Fibroblast of lung (primary cell): ENCODE results near the gene SELENOK. TPM values are rescaled to one million over a fixed set of nuclear protein-coding genes. Genes with fewer than 3 reads are reported as not detected.

Source experiments
- DNase-seq, 2 donors: peaks; one replicate each; pipeline versions ENCODE4 v3.0.0 to v3.0.0-alpha.2; 2010; ENCODE audit warnings: low read depth in 2 of 2
- H2AFZ ChIP-seq: 2 replicates; pipeline ENCODE4 v1.5.1; 2012; ENCODE audit warnings: low read length, control low read depth, inconsistent platforms
- H3K27ac ChIP-seq: 2 replicates; pipeline ENCODE4 v1.5.1; 2011; ENCODE audit warnings: low read length, control low read depth; ENCODE audit not compliant: insufficient read depth
- H3K27me3 ChIP-seq: 2 replicates; pipeline ENCODE4 v1.5.1; 2011; ENCODE audit warnings: mild to moderate bottlenecking, low read length; ENCODE audit not compliant: control insufficient read depth, insufficient read depth
- H3K36me3 ChIP-seq: 2 replicates; pipeline ENCODE4 v1.5.1; 2011; ENCODE audit warnings: low read length; ENCODE audit not compliant: control insufficient read depth, insufficient read depth
- H3K4me1 ChIP-seq: 2 replicates; pipeline ENCODE4 v1.5.1; 2011; ENCODE audit warnings: low read length; ENCODE audit not compliant: control insufficient read depth, insufficient read depth; ENCODE audit errors: extremely low read depth
- H3K4me2 ChIP-seq: 2 replicates; pipeline ENCODE4 v1.5.1; 2011; ENCODE audit warnings: low read length, control low read depth; ENCODE audit not compliant: insufficient read depth; ENCODE audit errors: extremely low read depth
- H3K4me3 ChIP-seq, 4 experiments: fragments of 200-600 bp in 1 of 4; sonication (generic) in 1 of 4; replicated peaks in 1 of 4; 2 replicates each; pipeline ENCODE4 v1.5.1; 2011 to 2016; ENCODE audit warnings: low read length in 4 of 4, low read depth in 3 of 4, mild to moderate bottlenecking in 3 of 4, control low read depth in 2 of 4, inconsistent platforms in 1 of 4, mixed read lengths in 1 of 4; ENCODE audit not compliant: insufficient read depth in 1 of 4; ENCODE audit errors: control extremely low read depth in 1 of 4
- H3K79me2 ChIP-seq: 2 replicates; pipeline ENCODE4 v1.5.1; 2012; ENCODE audit warnings: mild to moderate bottlenecking, low read length, inconsistent platforms; ENCODE audit not compliant: control insufficient read depth, insufficient read depth
- H3K9ac ChIP-seq: 2 replicates; pipeline ENCODE4 v1.5.1; 2011; ENCODE audit warnings: mild to moderate bottlenecking, low read length, control low read depth; ENCODE audit not compliant: insufficient read depth
- H3K9me3 ChIP-seq: 2 replicates; pipeline ENCODE4 v1.5.1; 2012; ENCODE audit warnings: low read depth, low read length; ENCODE audit not compliant: control insufficient read depth, insufficient read depth
- H4K20me1 ChIP-seq: 2 replicates; pipeline ENCODE4 v1.5.1; 2011; ENCODE audit warnings: low read length; ENCODE audit not compliant: control insufficient read depth, insufficient read depth; ENCODE audit errors: extremely low read depth
- CTCF ChIP-seq, 2 donors: IDR thresholded peaks in 1 of 2; conservative IDR thresholded peaks in 1 of 2; 1 replicate in 1 of 2; 2 replicates in 1 of 2; pipeline ENCODE4 v1.5.1; 2011 to 2012; ENCODE audit warnings: low read length in 2 of 2, control low read depth in 1 of 2, inconsistent platforms in 1 of 2, low read depth in 1 of 2, mild to moderate bottlenecking in 1 of 2
- EZH2 ChIP-seq: IDR thresholded peaks from 2 replicates; pipeline ENCODE4 v1.5.1; 2012; ENCODE audit warnings: low read length, control low read depth, mild to moderate bottlenecking; ENCODE audit errors: missing control alignments
- polyA plus RNA-seq, 2 donors: library from polyadenylated mRNA; depleted of rRNA in 1 of 2; stranded (reverse) in 1 of 2; unstranded in 1 of 2; fragments of >200 nt; gene quantifications; 2 replicates each; pipeline ENCODE4 v1.2.1, GENCODE V29; 2011 to 2012; ENCODE audit warnings: missing spikeins in 1 of 2
- total RNA-seq: library from RNA; depleted of rRNA; stranded (reverse); fragments of >200 nt; gene quantifications from 2 replicates; pipeline ENCODE4 v1.2.1, GENCODE V29; 2014

SELENOK gene
- total and polyA plus RNA-seq, 2 donors (not counting 1 experiment from before 2014, with no cell fraction given), result 26.9 to 40.1 TPM

GRCh38 chr3:53899750-53900149 is 8.1 kb upstream of the SELENOK start:
- DNase-seq, result no peak
- Histone ChIP-seq H3K27me3 (no peaks in the 10 kb centered on the region), H4K20me1 (no peaks in the 10 kb centered on the region), H3K4me2 (no peak overlapping the region), H3K9ac (no peak overlapping the region), H3K4me3 (no peak overlapping the region), H3K9me3 (no peaks in the 10 kb centered on the region), H3K4me1 (no peaks in the 10 kb centered on the region), H3K27ac (no peak overlapping the region), H3K36me3 (no peaks in the 10 kb centered on the region), H2AFZ (no peak overlapping the region), H3K79me2 (no peaks in the 10 kb centered on the region)
- TF ChIP-seq EZH2, result no peak
- no peak for TF ChIP-seq CTCF (conservative IDR thresholded peaks at IDR 0.05 in 1 of 2, IDR thresholded peaks at IDR 0.05 in 1 of 2; ENCODE audit: low read depth in 1 of 2, low read length in 2 of 2)

GRCh38 chr3:53892286-53892637 is 603 bp upstream of the SELENOK start:
- TF ChIP-seq CTCF (conservative IDR thresholded peaks at IDR 0.05 in 1 of 2, IDR thresholded peaks at IDR 0.05 in 1 of 2; ENCODE audit: low read depth in 1 of 2, low read length in 2 of 2) (no peak), EZH2 (no peak)
- H3K79me2 ChIP-seq, result peaks cover 24% of the 10 kb centered on the region
- peak overlapping the region; percentile 34 to 90 (median 84) for H3K4me3 ChIP-seq
- H3K4me1 ChIP-seq, result peaks cover 4% of the 10 kb centered on the region
- peak overlapping the region; percentile 93 for H3K4me2 ChIP-seq
- H3K27ac ChIP-seq, result peak overlapping the region; percentile 98
- H2AFZ ChIP-seq, result peak overlapping the region; percentile 78
- peak overlapping the region; percentile 39 for H3K9ac ChIP-seq
- no peaks in the 10 kb centered on the region for H4K20me1 ChIP-seq
- peaks cover 2% of the 10 kb centered on the region for H3K36me3 ChIP-seq
- no peaks in the 10 kb centered on the region for H3K27me3 ChIP-seq
- H3K9me3 ChIP-seq, result no peaks in the 10 kb centered on the region
- DNase-seq, result no peak

GRCh38 chr3:53890726-53891475 is 758 bp downstream of the SELENOK start:
- Histone ChIP-seq H2AFZ (peak overlapping the region; percentile 28), H3K9me3 (no peaks in the 10 kb centered on the region), H3K4me2 (peak overlapping the region; percentile 86), H4K20me1 (no peaks in the 10 kb centered on the region), H3K27me3 (no peaks in the 10 kb centered on the region), H3K27ac (peak overlapping the region; percentile 98), H3K79me2 (peaks cover 24% of the 10 kb centered on the region), H3K36me3 (peaks cover 2% of the 10 kb centered on the region), H3K4me1 (peaks cover 4% of the 10 kb centered on the region), H3K4me3 (peak overlapping the region; percentile 76 to 90 (median 84)), H3K9ac (peak overlapping the region; percentile 97)
- peak in 1 of 2 donors; percentile 61 for DNase-seq
- no peak for TF ChIP-seq CTCF (conservative IDR thresholded peaks at IDR 0.05 in 1 of 2, IDR thresholded peaks at IDR 0.05 in 1 of 2; ENCODE audit: low read depth in 1 of 2, low read length in 2 of 2)
- TF ChIP-seq EZH2, result no peak
